ENCODE results near the gene WDFY4.

- TF ChIP-seq, protein P1, sequence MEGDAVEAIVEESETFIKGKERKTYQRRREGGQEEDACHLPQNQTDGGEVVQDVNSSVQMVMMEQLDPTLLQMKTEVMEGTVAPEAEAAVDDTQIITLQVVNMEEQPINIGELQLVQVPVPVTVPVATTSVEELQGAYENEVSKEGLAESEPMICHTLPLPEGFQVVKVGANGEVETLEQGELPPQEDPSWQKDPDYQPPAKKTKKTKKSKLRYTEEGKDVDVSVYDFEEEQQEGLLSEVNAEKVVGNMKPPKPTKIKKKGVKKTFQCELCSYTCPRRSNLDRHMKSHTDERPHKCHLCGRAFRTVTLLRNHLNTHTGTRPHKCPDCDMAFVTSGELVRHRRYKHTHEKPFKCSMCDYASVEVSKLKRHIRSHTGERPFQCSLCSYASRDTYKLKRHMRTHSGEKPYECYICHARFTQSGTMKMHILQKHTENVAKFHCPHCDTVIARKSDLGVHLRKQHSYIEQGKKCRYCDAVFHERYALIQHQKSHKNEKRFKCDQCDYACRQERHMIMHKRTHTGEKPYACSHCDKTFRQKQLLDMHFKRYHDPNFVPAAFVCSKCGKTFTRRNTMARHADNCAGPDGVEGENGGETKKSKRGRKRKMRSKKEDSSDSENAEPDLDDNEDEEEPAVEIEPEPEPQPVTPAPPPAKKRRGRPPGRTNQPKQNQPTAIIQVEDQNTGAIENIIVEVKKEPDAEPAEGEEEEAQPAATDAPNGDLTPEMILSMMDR (optimal IDR thresholded peaks at IDR 0.05 in 1 of 3, IDR thresholded peaks at IDR 0.05 in 1 of 3, conservative IDR thresholded peaks at IDR 0.05 in 1 of 3; ENCODE audit: extremely low read depth in 1 of 3, insufficient read depth in 2 of 3, low read length in 3 of 3) = no peak
- no peak for TF ChIP-seq EZH2 (IDR thresholded peaks at IDR 0.05; ENCODE audit: low read length)
These were observed 44.5 kb downstream of the WDFY4 start for GRCh38 chr10:48729222-48729621.

All from keratinocyte (primary cell).